ENCODE data around the gene ACOT6.
"Not testable (repeated sequence)": the region's sequence is repeated elsewhere in the genome, so short reads cannot be mapped to it uniquely, and the experiment has no call there.

The ACOT6 gene

GRCh38 chr14:73651005-73651404, 38.7 kb downstream of the ACOT6 start:
- no peak for DNase-seq (ENCODE audit: low read depth)

GRCh38 chr14:73655851-73656250, 43.5 kb downstream of the ACOT6 start:
- DNase-seq (ENCODE audit: low read depth), result no peak

DNA sequence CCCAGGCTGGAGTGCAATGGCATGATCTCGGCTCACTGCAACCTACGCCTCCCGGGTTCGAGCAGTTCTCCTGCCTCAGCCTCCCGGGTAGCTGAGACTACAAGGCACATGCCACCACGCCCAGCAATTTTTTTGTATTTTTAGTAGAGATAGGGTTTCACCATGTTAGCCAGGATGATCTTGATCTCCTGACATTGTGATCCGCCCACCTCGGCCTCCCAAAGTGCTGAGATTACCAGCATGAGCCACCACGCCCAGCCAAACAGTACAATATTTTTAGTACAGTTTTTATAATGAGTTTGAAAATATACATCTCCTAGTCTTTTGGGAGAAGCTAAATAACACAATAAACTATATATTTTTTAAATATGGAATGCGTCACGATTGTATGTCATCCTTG, 46.9 kb downstream of the ACOT6 start:
- not testable (repeated sequence) for DNase-seq (ENCODE audit: low read depth)

DNA sequence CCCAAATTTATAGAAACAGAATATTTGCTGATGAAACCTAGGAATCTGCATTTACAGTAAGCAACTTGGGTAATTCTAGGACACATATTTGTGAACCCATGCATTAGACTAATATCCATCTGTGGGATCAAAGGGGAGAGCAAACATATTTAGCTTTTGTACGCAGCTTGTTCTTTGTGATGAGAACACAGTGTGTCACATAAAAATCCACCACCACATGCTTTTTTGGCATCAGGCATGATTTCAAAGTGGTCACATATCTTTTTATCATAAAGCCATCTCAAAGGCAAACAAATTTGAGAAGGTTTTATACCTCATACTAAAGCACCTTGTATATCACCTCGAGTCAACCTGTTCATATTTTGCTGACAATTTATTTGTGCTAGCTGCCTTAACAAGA, 48.2 kb downstream of the ACOT6 start:
- DNase-seq (ENCODE audit: low read depth), result no peak

- peak; percentile 55 for DNase-seq (ENCODE audit: low read depth)
Measured at GRCh38 chr14:73661872-73662271, 49.6 kb downstream of the ACOT6 start.

GRCh38 chr14:73662487-73662943, 50.2 kb downstream of the ACOT6 start:
- peak; percentile 97 for DNase-seq (ENCODE audit: low read depth)

DNA sequence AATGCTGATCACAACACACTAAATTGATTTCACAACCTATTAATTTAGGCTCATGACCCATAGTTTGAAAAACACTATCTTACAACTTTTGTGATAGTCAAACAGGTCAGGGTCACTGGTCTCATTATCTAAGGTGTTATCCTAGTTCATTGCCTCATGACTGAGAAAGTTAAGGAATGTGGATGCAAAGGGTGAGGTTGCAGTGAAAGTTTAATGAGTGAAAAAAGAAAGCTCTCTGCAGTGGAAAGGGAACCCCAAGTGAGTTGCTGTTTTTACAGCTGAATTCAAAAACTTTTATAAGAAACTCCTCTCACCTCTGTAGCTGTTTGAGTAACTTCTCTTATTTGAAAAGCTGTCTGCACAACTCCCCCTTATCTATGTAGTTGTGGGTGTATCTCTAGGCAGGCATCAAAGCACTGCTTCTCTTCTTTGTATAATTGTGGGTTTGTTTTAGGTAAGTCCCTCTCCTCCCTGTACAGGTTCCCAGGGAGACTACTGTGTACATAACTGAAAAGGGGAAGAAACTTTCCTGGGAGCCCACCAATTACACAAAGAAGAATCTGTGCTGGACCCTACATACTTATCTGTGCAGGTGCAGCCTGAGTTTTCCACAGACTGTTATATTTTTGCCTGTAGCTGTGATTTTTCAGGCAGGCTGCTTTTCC, 51.4 kb downstream of the ACOT6 start:
- no peak for DNase-seq (ENCODE audit: low read depth)

DNA sequence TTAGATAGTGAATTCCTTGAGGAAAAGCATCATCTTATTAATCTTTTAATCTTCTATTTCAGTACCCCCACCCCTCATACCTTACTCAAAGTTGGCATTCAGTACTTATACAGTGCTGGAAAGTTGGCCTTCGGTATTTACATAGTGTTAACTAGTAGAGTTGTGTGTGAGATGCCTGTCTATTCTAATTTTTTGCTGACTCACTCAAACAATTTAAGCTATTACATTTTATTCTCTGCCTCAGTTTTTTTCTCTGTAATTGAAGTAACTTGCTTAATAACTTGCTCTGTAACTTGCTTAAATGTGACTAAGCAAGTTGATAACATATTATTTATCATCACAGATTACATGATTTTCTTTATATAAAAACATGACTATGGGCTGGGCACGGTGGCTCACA, 52.8 kb downstream of the ACOT6 start:
- DNase-seq (ENCODE audit: low read depth), result no peak

DNA sequence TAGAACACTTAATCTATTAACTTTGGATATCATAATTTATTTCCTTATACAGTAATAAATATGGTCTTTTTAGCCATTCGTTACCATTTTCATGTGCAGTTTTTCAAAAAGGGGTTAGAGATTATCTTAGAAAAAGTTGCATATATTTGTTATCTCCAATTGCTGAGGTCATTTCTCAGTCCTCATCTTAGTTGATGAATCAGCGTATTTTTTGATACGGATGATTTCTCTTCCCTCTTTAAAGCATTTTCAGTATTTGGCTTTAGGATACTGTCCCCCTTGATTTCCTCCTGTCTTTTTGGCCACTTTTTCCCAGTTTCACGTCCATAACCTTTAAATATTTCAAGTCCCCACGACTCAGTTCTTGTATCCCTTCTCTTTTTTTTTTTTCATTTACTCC, 54.3 kb downstream of the ACOT6 start:
- no peak for DNase-seq (ENCODE audit: low read depth)

DNA sequence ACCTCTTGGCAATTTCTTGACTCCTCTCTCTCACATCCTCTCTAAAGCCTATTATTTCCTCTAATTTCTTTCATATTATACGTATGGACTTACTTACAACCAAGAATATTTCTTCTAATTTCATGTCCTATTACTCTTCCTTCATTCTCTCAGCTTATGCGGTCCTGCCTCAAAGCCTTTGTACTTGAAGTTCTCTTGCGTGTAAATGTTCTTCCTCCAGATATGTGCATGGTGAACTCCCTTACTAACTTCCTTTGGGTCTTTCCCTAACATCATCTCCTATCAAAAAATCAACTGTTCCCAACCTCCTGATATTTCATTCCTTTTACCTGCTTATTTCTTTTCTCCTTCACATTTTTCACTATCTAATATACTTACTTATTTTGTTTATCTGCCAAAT, 55.5 kb downstream of the ACOT6 start:
- no peak for DNase-seq (ENCODE audit: low read depth)
